HG03139 (cell line): ENCODE results near the gene PPA1.
"Not testable (repeated sequence)": the region's sequence is repeated elsewhere in the genome, so short reads cannot be mapped to it uniquely, and the experiment has no call there.

ENCODE experiments used
- ATAC-seq: cut with Tn5 transposase; IDR thresholded peaks from one replicate; pipeline ENCODE4 v1.9.1; 2021; ENCODE audit not compliant: unreplicated experiment

The PPA1 gene

DNA sequence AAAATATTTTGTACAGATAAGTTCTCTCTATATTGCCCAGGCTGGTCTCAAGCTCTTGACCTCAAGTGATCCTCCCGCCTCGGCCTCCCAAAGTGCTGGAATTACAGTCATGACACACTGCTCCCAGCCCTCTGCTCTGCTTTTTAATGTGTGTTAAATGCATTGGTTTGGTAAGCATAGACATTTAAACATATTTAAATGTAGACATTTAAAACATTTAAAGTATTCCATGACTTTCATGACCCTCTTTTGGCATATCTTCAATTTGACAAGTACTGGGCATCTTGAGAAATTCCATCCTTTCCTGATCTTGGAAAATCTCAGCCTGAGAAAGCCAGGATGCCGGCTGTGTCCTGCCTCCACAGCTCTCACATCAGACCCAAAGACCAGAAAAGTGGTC, 57.7 kb downstream of the PPA1 start:
- ATAC-seq, result no peak

GRCh38 chr10:70174058-70174741, 59.0 kb downstream of the PPA1 start:
- ATAC-seq, result no peak

DNA sequence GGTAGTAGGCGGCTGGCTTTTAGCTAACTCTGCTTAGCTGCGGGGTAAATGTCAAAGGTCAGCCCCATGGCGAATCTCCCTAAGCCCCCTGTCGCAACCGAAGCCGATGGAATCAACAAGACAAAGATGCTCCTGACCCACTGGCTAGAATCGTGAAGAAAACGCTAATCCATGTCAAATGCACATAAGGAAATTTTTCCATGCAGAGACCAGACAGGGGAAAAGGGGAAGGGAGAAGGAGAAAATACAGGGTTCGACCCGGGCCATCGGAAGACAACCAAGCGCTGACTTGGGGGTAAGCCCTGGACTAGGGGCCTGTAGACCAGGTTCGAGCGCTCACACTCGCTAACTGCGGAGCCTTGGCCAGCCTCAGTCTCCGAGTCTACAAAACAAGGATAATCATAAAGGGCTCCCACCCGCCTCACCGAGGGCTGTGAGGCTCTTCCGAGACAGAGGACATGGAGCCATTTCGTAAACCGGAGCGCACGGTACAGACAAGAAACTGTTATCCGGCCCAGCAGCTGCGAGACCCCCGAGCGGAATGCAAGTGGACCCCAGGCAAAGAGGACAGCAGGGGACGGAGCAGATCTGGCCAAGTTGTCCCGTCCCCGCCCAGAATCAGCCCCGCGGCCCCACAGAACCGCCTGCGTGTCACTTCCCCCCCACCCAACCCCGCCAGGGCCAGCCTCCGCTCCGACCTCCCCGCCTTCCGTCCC, 63.4 kb downstream of the PPA1 start:
- peak; percentile 19 for ATAC-seq

DNA sequence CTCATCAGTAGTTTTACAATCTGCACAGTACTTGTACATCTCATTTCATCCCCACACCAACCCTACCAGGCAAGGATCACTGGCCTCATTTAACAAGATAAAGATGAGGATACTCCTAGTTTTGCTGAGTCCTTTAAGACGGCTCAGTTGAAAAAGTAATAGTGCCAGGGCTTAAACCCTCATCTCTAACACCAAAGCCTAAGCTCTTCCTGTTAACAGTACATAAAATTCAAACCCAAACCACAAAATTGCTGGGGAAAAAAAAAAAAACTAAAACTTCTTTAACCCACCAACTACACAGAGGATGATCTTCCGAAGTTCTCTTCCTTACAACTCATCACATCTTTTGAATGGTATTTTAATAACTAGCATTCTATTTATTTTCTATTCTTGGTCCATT, 64.2 kb downstream of the PPA1 start:
- no peak for ATAC-seq

DNA sequence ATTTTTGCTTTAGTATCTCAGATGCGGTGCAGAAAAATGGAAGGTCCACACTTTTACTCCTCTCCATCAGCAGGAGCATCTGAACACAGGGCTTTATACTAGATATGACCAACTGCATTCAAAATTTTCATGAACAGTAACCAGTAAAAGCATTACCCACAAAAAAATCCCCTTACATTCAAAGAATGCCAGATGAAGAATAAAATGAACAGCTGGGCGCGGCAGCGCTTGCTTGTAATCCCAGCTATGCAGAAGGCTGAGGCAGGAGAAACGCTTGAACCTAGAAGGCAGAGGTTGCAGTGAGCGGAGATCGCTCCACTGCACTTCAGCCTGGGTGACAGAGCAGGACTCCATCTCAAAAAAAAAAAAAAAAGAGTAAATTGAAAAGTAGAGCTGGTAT, 66.0 kb downstream of the PPA1 start:
- ATAC-seq, result no peak

DNA sequence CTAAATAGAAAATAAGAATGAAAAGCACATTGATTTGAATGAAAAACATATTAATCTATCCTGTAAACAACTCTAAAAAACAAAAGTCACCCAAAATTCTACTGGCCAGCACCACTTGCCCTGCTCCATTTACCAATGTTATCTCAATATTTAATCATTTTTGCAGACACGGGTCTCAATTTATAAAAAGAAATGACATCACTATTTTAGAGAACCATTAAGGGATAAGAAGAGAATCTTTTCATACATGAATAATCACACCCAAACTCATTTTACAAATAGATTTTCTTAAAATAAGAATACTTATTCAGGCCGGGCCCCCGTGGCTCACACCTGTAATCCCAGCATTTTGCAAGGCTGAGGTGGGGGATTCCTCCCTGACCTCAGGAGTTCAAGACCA, 66.8 kb downstream of the PPA1 start:
- no peak for ATAC-seq

DNA sequence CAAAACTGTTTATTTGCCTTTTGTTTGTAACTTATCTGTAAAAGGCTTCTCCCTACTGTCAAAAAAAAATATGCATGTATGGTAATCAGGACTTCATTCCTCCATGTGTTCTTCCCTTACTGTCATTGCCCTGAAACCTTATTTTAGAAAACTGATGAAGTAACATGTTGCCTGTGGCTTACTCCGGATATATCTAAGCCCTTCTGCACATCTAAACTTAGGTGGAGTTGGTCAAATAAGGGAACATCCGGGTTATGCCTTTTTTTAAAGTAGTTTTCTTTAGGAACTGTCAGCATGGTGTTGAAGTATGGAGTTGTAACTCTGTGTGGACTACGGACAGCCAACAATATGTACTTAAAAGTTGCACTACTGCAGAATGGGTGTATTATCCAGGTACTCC, 69.1 kb downstream of the PPA1 start:
- no peak for ATAC-seq

GRCh38 chr10:70163448-70163847, 69.8 kb downstream of the PPA1 start:
- ATAC-seq, result no peak

DNA sequence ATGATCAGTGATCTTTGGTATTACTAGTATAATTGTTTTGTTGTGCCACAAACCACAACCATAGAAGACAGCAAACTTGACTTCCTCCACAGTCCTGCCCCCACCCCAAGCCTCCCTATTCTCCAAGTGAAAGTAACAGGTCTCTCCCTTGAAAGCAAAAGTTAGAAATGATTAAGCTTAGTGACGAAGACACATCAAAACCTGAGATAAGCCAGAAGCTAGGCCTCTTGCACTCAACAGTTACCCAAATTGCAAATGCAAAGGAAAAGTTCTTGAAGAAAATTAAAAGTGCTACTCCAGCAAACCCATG, 70.4 kb downstream of the PPA1 start:
- ATAC-seq, result peak; percentile 80

- no peak for ATAC-seq
These were observed 70.9 kb downstream of the PPA1 start for GRCh38 chr10:70162151-70162891.

- no peak for ATAC-seq
These were observed 72.4 kb downstream of the PPA1 start for GRCh38 chr10:70160798-70161197.

GRCh38 chr10:70159366-70159765, 73.9 kb downstream of the PPA1 start:
- not testable (repeated sequence) for ATAC-seq

- no peak for ATAC-seq
These were observed 75.1 kb downstream of the PPA1 start for GRCh38 chr10:70158113-70158512.

- no peak for ATAC-seq
These were observed 77.9 kb downstream of the PPA1 start for GRCh38 chr10:70155255-70155838.
